NCI-H2227 (cell line): ENCODE measurements around the gene ATP1A3.
"Not testable (repeated sequence)": the region's sequence is repeated elsewhere in the genome, so short reads cannot be mapped to it uniquely, and the experiment has no call there.

Experiments
- DNase-seq: peaks from one replicate; lab custom pipeline; 2025; ENCODE audit not compliant: unreplicated experiment; lab: John Stamatoyannopoulos, UW

Gene ATP1A3

GRCh38 chr19:41951686-41952172 is 42.3 kb downstream of the ATP1A3 start:
- DNase-seq = peak; percentile 97

DNA sequence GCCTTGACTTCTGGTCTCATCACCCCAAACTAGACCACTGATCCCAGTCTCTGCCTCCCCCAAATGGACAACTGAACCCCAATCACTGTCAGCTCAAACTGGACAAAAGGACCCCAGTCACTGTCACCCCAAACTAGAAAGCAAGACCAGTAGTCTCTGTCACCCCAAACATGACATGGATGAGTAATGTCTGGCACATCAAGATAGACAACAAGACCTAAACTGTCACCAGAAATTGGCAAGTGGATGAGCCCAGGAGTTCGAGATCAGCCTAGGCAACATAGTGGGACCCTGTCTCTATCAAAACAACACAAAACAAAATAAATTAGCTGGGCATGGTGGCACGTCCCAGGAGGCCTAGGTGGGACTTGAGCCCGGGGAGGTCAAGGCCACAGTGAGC is 46.9 kb downstream of the ATP1A3 start:
- DNase-seq = no peak

- DNase-seq = no peak
Observed at GRCh38 chr19:41945135-41945766, 48.8 kb downstream of the ATP1A3 start.

DNA sequence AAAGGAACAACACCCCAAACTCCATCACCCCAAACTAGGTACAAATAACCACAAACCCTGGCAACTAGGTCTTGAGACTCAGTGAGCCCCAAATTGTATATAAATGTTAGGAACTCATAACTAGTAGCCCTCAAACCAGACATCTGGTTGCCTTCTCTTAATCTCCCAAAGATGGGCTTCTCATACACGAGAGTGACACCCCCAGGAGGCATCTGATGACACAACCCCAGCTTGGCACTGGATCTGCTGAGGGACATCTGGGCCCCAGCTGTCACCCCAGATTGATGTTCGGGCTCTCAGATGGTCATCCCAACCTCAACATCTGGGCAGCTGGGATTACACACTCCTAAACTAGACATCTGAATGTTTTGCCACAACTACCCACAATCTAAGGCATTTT is 49.7 kb downstream of the ATP1A3 start:
- DNase-seq = no peak

DNA sequence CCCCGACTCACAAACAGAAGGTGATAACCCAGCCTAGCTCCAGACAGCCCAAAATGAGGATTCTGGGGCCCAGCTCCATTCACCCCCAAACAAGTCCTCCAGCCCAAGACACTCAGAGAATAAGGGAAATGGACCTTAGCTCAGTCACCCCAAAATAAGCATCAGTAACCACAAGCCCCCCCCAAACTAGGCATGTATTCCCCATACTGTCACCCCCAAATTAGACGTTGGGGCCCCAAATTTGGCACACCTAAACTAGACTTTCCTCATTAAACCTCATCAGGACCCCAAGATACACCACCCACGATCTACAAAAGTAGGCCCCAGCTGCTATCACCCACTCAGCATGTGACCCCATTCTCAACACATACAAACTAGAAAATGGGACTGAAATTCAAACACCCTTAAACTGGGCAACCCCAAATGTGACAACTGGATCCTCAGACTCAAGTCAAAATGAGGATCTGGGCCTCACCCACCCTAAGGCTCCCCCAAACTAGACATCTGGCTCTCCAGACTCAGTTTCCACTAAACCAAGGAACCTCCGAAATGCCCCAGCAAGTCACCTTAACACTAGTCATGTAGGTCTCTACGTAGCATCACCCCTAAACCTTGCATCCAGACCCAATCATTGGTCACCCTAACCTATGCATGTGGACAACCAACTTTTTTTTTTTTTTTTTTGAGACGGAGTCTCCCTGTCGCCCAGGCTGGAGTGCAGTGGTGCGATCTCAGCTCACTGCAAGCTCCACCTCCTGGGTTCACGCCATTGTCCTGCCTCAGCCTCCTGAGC is 52.4 kb downstream of the ATP1A3 start:
- no peak for DNase-seq

DNA sequence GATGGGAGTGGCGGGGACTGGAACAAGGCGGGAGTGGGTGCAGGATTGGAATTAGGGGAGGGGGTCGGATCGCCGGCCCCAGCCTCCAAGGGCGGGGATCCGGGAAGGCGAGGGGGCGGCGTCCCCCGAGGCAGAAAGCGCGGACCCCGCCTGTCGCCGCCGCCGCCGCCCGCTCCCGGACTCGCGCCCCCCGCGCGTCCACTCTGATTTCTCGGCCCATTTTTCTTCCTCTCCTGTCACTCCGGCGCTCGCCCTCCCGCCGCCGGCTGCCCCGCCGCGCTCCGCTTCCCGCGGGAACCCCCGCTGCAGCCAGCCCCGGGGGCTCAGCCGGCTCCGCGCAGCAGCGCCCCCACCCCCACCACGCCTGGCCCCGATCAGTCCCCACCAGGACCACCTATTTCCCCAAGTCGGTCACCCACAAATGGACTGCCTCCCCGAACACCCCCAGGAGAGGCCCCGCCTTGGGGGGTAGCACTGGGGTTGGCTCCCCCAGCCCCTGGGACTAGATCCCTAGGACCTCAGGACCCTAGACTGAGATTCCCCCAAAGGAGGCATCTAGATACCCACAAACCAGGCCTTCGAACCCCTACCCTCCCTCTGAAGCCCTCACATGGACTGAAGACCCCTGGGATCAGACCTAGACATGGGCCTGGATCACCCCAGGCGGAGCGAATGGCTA is 53.2 kb downstream of the ATP1A3 start:
- peak; percentile 85 for DNase-seq

DNA sequence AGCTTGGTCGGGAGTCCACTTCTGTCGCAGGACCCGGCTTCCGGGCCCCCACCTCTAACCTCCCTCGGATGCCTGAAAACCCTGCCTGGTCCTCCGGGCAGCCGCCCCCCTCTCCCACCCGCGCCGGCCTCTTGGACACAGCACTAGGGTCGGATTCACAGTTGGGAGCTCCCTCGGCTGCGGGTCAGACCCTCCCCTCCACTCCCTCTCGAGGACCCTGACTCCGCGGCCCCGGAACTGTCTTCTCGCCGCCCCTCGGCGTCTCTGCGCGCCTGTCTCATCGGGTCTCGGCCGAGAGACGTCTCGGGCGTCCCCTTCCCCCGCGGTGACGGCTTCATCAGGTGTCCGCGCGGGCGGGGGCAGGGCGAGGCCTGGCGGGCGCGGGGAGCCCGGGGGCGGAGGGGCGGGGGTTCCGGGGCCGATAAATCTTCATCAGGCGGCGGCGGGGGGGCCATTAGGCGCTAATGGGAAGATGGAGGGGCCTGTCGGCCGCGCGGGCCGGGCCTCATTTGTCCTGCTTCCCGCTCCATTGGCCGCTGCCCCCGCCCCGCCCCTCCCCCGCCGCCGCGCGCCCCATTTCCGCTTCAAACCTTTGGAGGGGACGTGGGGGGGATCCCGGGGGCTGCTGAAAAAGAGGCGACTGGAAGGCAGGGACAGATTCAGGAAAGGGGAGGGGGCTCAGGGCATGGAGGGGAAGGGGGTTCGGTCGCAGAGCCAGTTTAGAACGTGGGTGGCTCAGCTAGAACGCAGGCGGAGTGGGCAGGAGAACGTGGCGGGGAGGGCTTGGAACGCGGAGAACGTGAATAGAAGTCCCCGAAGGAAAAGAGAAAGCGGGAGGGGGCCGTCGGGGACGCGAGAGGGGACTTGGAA is 53.9 kb downstream of the ATP1A3 start:
- DNase-seq = peak; percentile 92

DNA sequence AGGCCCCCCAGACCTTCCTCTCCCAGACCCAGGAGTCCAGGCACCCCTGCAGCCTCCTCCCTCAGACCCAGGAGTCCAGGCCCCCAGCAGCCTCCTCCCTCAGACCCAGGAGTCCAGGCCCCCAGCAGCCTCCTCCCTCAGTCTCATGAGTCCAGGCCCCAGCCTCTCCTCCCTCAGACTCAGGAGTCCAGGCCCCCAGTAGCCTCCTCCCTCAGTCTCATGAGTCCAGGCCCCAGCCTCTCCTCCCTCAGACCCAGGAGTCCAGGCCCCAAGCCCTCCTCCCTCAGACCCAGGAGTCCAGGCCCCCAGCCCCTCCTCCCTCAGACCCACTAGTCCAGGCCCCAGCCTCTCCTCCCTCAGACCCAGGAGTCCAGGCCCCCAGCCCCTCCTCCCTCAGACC is 54.8 kb downstream of the ATP1A3 start:
- not testable (repeated sequence) for DNase-seq

DNA sequence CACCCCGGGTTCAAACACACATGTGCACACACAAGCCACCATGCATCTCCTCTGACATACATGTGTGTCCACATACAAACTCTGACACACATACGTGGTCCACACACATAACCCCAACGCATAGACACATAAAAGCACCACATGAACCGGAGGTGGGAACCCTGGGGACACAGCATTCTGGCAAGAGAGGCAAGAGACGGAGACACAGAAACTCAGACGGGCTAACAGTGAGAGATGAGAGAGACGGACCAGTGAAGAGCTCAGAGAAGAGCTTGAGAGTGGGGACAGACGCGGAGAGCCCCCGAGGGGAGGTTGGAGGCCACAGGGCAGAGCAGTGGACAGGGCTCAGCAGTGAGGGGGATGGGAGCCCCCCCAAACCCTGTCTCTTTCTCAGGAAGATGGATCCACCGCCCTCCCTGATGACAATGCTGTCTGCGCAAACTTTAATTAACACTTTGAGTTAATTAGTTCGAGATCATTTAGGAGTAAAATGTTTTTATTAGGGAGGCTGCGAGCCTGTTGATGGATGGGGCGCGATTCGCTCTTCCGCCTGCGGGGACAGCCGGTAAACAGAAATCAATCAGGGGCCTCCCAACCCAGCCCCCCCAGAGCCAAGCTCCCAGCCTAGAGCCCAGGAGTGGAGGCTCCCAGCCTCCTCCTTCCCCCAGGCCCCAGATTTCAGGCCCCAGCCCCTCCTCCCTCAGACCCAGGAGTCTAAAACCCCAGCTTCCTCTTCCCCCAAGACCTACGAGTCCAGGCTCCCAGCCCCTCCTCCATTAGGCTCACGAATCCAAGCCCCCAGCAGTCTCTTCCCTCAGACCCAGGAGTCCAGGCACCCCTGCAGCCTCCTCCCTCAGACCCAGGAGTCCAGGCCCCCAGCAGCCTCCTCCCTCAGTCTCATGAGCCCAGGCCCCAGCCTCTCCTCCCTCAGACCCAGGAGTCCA is 56.2 kb downstream of the ATP1A3 start:
- DNase-seq = no peak

DNA sequence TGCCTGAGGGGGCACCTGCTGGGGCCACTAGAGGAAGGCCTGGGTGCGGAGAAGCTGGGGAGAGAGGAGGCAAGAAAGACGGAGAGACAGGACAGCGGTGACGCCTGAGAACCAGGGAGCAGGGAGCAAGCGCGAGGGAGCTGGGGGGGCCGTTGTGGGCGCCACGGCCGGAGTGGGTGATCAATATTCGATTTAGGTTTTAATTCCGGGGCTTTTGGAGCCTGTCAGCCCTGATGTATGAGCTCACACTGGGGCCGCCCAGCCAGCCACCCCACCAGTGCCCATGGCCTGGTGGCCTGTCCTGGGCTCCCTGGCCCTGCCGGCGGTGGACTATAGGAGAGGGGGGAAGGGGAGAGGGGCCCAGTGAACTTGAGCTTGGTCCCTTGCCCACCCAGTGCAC is 57.1 kb downstream of the ATP1A3 start:
- DNase-seq = no peak

DNA sequence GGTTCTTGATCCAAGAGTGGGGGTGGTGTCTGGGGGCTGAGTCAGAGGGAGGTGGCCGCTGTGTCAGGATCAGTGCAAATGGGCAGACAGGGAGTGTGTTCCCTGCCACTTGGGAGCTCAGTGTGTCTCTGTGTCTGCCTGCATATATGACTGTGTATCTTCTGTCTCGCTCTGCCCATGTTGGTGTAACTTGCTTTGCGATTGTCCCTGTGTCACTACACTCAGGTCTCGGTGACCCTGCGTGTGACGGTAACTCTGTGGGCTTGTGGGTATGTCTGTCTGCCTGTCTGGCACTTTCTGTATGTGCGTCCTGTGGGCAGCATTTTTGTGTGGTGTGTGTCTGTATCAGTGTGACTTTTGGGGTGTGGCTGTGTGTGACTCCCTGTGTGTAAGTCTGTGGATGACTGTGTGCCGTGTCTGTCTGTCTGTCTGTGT is 57.6 kb downstream of the ATP1A3 start:
- DNase-seq = no peak

DNA sequence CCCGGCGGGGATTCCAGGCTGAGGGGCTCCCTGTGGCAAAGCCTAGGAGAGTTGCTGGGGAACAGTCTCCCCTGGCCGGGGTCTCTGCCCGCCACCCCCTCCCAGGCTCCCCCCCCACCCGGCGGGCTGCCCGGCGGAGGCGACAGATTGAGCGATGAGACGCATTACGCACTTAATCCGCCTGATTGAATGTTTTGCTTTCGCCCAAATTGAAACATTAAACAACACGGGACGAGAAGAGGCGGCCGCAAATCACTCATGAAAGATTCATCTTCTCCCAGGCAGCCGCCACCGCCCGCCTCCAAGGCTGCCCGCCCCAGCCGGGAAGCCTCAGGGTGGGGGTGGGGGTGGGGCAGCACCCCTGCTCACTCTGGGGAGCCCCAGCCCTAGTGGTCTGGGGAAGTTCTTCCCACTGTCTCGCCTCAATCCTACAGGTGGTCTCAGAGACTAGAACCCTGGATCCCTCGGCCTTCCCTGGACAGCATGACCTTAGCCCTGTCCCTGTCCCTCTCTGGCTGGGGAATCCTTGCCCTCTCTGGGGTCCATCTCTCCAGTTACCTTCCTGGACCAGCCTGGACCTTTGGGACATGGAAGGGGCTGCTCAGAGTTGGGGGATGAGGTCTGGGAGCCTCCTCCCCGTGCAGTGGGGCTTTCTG is 58.1 kb downstream of the ATP1A3 start:
- DNase-seq = no peak

DNA sequence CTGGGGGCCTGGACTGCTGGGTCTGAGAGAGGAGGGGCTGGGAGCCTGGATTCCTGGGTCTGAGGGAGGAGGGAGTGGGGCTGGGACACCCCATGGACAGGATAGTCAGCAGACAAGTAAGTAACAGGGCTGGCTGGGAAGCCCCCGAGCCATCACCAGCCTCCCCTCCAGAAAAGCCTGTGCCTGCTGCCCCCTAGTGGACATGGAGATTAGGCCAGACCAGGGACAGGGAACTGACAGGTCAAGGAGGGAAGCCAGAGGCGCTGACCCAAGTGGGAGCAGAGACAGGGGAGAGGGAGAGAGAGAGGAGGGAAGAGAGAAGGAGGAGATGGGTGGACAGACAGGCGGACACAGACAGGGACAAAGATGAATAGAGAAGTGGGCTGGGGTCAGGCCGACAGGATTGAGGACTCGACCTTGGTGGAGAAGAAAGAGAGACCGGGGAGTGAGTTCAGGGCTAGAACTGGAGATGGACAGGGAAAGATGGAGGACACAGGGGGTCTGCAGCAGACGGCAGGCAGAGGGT is 59.1 kb downstream of the ATP1A3 start:
- DNase-seq = peak; percentile 93

GRCh38 chr19:41933693-41934426 is 60.2 kb downstream of the ATP1A3 start:
- DNase-seq = no peak

- peak; percentile 58 for DNase-seq
Observed at GRCh38 chr19:41932720-41933332, 61.2 kb downstream of the ATP1A3 start.

DNA sequence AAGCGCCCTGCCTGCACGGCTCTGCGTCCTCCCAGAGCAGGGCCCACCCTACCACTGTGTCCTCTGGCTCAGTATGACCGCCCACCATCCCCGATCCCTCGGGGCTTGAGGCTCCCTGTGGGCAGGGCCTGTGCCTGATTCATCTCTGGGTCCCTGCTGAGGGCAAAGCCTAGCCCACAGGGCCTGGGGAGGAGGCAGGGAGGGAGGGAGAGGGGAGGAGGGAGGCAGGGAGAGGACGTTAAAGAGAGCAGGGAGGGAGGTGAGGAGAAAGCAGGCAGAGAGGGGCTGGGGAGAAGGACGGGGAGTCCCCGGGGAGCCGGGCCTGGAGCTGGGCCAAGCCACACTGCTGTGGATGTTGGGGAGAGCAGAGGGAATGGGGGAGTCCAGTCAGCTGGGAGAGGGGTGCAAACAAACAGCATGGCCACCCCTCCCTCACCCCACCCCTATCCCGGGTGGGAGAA is 61.7 kb downstream of the ATP1A3 start:
- no peak for DNase-seq

DNA sequence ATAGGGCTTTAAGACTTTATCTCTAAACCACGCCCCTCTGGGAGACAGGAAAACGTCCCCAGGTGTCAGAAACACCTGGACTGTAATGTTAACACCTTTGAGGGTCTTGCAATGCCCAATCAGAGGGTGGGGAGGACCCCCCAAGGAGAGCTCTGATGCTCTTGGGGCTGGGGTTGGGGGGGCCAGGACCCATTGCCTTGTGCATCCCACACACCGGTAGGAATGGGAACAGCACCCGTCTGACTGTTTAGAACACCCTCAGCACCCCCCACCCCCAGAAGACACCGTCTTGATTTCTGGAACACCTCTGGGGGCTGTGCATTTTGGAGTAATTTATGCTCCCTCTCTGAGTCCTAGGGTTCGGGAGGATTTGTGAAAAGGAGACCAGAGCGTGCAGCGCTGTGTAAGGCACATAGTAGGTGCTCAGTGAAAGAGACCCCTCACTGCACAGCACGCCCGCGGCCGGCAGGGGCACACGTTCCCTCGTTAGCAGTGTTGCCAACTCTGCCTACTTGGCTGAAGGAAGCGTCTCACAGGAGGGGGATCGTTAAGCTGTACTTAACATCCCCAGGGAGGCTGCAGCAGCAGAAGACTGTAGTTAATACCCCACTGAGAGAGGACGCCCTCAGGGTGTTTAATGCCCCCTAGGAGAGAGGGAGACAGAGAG is 63.0 kb downstream of the ATP1A3 start:
- DNase-seq = peak; percentile 59
